H1 (cell line): ENCODE data around the gene NAMPT.

Experiments used
- BACH1 ChIP-seq: IDR thresholded peaks from 2 replicates; pipeline ENCODE4 v1.6.1; 2012; ENCODE audit warnings: low read length, improper control_type of control experiment
- CEBPB ChIP-seq: IDR thresholded peaks from 2 replicates; pipeline ENCODE4 v1.6.1; 2012; ENCODE audit warnings: low read depth, low read length
- EP300 ChIP-seq, 2 experiments: IDR thresholded peaks; 1 replicate in 1 of 2; 2 replicates in 1 of 2; pipeline ENCODE4 v1.6.1; 2011 to 2012; ENCODE audit warnings: low read depth in 2 of 2, low read length in 2 of 2, mild to moderate bottlenecking in 2 of 2, borderline replicate concordance in 1 of 2, inconsistent platforms in 1 of 2, moderate library complexity in 1 of 2
- EZH2 ChIP-seq: fragments of 200-600 bp; sonication (generic); IDR thresholded peaks from 2 replicates; pipeline ENCODE4 v1.7.1; 2012; ENCODE audit warnings: low read depth, mild to moderate bottlenecking, moderate library complexity, low read length, inconsistent platforms; ENCODE audit not compliant: severe bottlenecking
- JUN ChIP-seq: IDR thresholded peaks from 2 replicates; pipeline ENCODE4 v1.6.1; 2011; ENCODE audit warnings: low read depth, mild to moderate bottlenecking, improper control_type of control experiment, low read length
- POLR2A ChIP-seq, 2 experiments: IDR thresholded peaks; 1 replicate in 1 of 2; 2 replicates in 1 of 2; pipeline ENCODE4 v1.6.1; 2011; ENCODE audit warnings: low read depth in 2 of 2, low read length in 2 of 2, mild to moderate bottlenecking in 2 of 2; ENCODE audit errors: control extremely low read depth in 1 of 2
- RAD21 ChIP-seq, 2 experiments: IDR thresholded peaks in 1 of 2; conservative IDR thresholded peaks in 1 of 2; 2 replicates each; pipeline ENCODE4 v1.6.1; 2011; ENCODE audit warnings: low read depth in 2 of 2, low read length in 2 of 2, improper control_type of control experiment in 1 of 2, inconsistent platforms in 1 of 2, mild to moderate bottlenecking in 1 of 2, moderate library complexity in 1 of 2
- SIX5 ChIP-seq: IDR thresholded peaks from 2 replicates; pipeline ENCODE4 v1.6.1; 2011; ENCODE audit warnings: mild to moderate bottlenecking, low read depth, low read length
- TAF7 ChIP-seq: optimal IDR thresholded peaks from 2 replicates; pipeline ENCODE3; 2011; ENCODE audit warnings: low read depth, mild to moderate bottlenecking, inconsistent platforms, low read length, moderate library complexity, borderline replicate concordance
- TF ChIP-seq, protein P1 (sequence below), 3 experiments: IDR thresholded peaks; 1 replicate in 2 of 3; 2 replicates in 1 of 3; pipeline versions ENCODE4 v1.5.1 to v1.6.1; 2011; ENCODE audit warnings: low read length in 3 of 3, mild to moderate bottlenecking in 3 of 3, inconsistent platforms in 2 of 3, low read depth in 1 of 3, moderate library complexity in 1 of 3; ENCODE audit not compliant: insufficient read depth in 1 of 3; ENCODE audit errors: control extremely low read depth in 1 of 3

DNA sequence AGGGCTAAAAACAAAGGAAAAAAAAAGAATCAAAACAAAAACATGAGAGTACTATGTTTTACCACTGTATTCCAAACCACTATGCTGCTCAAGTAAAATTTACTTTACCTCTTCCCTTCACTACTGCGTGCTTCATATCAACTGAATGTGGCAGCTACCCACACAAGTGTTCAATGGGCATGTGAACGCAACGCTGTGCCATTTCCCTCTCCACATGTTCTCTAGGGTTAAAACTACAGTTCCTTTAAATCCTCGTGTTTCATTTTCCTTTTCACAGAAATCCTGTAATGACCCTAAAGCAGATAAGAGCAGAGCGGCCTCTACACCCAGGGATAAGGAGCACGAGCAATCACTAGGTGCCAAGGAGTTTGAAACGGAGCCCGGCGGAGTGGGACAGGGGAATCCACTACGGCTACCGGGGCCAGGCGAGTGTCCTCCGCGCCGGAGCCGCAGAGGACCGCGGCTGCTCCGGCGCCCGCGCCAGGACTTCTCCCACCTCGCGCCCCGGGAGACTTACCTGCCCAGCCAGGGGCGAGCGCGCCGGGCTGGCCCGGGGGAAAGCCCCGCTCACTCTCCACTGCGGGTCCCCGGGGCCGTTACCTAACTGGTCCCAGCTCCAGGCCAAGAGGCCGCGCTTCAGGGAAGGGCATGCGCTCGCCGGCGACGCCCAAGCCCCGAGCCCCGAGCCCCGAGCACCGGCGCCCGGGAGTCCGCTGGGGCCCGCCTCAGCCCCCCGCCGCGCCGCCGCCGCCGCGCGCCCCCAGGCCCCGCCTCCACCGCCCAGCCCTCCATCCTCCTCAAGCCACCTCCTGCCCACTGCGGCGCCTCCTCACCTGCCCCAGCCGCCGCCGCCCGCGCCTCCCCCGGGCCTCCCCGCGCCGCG is 711 bp downstream of the NAMPT start:
- TF ChIP-seq TAF7 (no peak), CEBPB (no peak), BACH1 (no peak), JUN (no peak), SIX5 (no peak), POLR2A (IDR thresholded peaks at IDR 0.05; ENCODE audit: control extremely low read depth in 1 of 2, low read depth in 2 of 2, low read length in 2 of 2) (no peak), EZH2 (no peak), EP300 (IDR thresholded peaks at IDR 0.05; ENCODE audit: borderline replicate concordance in 1 of 2, low read depth in 2 of 2, low read length in 2 of 2) (no peak), RAD21 (IDR thresholded peaks at IDR 0.05 in 1 of 2, conservative IDR thresholded peaks at IDR 0.05 in 1 of 2; ENCODE audit: low read depth in 2 of 2, low read length in 2 of 2) (no peak)
- TF ChIP-seq, protein P1, sequence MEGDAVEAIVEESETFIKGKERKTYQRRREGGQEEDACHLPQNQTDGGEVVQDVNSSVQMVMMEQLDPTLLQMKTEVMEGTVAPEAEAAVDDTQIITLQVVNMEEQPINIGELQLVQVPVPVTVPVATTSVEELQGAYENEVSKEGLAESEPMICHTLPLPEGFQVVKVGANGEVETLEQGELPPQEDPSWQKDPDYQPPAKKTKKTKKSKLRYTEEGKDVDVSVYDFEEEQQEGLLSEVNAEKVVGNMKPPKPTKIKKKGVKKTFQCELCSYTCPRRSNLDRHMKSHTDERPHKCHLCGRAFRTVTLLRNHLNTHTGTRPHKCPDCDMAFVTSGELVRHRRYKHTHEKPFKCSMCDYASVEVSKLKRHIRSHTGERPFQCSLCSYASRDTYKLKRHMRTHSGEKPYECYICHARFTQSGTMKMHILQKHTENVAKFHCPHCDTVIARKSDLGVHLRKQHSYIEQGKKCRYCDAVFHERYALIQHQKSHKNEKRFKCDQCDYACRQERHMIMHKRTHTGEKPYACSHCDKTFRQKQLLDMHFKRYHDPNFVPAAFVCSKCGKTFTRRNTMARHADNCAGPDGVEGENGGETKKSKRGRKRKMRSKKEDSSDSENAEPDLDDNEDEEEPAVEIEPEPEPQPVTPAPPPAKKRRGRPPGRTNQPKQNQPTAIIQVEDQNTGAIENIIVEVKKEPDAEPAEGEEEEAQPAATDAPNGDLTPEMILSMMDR (IDR thresholded peaks at IDR 0.05; ENCODE audit: control extremely low read depth in 1 of 3, insufficient read depth in 1 of 3, low read depth in 1 of 3, low read length in 3 of 3): no peak
